DLD1 (cell line): Measurements from ENCODE around the gene USP5.

Experiments
- in situ Hi-C: cut with HindIII; loops from 2 replicates; pipeline ENCODE4 v1.10.0; 2017; ENCODE audit warnings: low sequenced_read_pairs

USP5 gene

DNA sequence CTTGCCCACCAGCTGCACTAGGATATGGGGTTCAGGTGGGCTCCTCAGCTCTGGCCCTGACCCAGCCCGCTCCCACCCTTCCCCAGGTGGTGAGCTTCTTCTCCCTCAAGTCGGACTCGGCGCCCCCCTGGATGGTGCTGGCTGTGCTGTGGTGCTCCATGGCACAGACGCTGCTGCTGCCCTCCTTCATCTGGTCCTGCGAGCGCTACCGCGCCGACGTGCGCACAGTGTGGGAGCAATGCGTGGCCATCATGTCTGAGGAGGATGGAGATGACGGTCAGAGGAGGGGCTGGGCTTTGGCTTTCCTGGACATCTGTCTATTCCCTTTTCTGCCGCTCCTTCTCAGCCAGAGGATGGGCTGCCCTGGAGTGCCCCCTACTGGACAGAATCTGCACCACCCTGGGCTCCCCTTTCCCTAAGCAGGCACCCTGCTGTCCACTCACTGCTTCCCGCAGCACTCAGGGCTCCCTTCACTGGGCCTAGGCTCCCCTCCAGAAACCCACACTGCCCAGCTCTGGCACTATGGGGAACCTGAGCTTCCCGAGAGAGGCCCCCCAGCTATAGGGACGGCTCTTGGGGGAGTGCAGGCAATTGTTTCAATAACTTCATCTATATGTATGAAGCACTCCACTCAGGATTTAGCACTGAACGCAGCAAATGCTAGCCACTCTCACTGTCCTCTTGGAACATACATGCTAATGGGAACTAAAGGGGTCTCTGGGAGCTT, 26.4 kb upstream of the USP5 start:
- in situ Hi-C loops: no loop called here

DNA sequence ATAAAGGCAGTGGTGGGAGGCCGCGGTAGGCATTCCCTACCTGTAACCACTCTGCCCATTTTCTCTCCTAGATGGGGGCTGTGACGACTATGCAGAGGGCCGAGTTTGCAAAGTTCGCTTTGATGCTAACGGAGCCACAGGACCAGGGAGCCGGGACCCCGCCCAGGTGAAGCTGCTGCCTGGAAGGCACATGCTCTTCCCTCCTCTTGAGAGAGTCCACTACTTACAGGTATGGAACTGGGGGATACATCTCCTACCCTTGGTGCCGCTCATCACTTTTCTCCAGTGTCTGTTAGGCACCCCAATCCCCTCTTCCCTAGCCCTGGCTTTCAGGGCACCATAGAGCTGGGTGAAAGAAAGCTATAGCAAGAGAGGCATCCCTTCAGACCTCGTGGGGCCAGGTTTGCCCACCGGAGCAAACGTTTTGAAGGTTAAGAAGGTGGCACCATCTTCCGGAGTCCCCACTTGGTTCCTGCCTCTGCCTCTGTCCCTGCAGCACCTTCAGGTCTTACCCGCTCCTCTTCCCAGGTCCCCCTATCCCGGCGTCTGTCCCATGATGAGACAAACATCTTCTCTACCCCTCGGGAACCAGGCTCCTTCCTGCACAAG, 25.7 kb upstream of the USP5 start:
- in situ Hi-C loops: no loop called here

DNA sequence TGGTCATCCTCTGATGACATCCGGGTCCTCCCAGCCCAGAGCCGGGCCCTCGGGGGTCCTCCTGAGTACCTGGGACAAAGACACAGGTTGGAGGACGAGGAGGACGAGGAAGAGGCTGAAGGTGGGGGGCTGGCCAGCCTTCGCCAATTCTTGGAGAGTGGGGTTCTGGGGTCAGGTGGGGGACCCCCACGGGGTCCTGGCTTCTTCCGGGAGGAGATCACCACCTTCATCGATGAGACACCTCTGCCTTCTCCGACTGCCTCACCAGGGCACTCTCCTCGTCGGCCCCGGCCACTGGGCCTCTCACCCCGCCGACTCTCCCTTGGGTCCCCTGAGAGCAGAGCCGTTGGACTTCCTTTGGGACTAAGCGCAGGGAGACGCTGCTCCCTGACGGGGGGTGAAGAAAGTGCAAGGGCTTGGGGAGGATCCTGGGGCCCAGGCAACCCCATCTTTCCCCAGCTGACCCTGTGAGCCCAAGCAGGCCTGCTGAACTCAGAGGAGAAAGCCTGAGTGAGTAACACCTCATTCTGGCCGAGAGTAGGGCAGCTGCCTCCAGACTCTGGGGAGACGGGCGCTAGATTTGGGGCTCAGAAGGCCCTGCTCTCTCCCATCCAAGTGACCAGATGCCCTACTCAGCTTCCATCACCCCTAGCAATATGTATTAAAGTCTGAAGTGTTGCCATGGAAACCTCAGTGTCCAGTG, 25.1 kb upstream of the USP5 start:
- in situ Hi-C loops: no loop called here

DNA sequence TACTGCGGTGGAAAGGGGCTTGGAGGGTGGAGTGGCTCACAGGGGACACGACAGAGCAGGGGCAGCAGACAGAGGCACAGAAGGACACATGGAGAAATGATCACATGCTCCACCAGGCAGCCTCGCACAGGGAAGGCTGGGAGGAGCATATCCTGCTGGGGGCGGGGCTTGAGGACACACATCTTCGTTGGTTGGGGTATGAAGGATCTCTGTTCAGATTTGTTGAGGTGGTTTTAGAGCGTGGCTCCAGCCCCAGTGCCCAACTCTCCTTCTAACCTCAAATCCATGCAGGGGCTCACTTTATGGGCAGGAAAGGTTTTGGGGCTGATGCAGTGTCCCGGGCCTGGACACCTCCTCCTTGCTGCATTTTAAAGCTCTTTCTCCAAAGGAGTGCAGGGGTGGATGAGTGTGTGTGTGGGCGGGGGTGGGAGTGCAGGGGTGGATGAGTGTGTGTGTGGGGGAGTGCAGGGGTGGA, 24.5 kb upstream of the USP5 start:
- in situ Hi-C loops: no loop called here

DNA sequence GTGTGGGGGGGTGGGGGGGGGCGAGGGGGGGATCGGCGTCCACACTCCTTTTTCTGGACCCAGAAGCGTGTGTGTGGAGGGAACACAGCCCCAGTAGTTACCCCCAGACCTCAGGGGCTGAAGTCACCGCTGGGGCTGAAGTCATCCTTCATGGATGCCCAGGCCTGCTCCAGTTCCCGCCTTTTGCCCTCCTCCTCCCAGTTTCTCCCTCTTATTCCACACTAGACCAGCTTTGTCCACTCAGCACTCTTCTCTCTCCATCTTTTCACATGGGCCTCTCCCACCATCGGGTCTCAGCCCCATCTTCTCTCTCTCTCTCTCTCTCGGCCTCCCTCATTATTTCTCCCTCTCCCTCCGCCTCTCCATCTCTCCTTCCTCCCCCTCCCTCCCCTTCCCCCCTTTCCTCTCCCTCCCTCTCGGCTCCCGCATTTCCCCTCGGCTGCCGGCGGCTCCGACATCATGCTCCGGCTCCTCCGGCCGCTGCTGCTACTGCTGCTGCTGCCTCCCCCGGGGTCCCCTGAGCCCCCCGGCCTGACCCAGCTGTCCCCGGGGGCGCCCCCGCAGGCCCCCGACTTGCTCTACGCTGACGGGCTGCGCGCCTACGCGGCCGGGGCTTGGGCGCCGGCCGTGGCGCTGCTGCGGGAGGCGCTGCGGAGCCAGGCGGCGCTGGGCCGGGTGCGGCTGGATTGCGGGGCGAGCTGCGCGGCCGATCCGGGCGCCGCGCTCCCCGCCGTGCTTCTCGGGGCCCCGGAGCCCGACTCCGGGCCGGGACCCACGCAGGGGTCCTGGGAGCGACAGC, 23.8 kb upstream of the USP5 start, which contains the start of gene P3H3:
Gene P3H3, plus strand, starts transcription at position 426 of the 799 bp plus-strand sequence. Its CDS starts 34 bp downstream, at position 460.
- in situ Hi-C loops: no loop called here

DNA sequence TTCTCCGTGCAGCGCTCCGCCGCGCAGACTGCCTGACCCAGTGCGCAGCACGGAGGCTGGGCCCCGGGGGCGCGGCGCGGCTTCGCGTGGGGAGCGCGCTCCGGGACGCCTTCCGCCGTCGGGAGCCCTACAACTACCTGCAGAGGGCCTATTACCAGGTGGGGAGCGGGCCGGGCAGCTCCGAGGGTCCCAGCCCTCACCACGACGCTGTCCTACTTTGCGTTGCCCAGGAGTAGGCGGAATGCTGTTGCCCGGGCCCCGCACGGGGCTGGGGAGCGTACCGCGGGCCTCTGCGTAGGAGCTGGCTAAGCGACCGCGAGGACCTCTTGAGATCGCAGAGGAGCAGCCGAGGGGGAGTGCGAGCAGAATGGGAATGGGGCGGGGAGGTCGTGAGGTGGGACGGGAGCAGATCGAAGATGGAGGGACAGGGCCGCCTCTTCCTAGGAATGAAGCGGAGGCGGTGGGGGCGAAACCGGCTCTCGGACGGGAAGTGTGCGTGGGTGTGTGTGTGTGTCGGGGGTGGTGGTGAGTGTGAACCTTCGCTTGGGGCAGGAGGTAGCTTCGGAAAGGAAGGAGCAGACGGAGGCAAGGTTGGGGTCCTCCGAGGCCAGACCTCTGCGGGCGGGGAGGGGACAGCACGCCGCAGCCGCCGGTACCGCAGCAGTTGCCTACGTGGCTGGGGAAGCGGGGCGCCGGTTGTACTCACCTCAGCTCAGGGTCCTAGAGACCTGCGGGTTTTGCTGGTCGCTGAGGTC, 23.0 kb upstream of the USP5 start:
- in situ Hi-C loops: no loop called here

DNA sequence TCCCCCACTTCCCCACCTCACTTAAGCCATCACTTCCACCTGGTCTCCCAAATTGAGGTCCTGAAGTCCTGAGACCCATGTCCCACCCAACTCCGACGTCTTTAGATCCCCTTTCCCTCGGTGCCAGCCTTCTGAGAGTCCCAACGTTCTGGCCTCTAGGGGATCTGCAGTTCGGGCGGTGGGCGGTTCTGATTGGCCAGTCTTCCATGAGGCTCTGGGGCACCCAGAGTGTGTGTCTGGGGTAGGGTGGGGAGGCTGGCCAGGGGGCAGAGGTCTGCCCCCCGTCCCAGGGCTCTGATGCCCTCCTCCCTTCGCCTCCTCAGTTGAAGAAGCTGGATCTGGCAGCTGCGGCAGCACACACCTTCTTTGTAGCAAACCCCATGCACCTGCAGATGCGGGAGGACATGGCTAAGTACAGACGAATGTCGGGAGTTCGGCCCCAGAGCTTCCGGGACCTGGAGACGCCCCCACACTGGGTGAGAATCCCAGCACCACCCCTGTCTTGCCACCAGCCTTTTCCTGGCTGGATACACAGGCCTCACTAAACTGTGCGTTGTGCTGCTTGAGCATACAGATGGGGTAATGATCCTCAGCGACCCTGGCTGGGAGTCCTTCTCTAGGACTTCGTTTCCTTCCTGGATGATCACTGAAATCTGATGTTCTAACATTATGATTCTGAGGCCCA, 22.3 kb upstream of the USP5 start:
- in situ Hi-C loops: no loop called here

DNA sequence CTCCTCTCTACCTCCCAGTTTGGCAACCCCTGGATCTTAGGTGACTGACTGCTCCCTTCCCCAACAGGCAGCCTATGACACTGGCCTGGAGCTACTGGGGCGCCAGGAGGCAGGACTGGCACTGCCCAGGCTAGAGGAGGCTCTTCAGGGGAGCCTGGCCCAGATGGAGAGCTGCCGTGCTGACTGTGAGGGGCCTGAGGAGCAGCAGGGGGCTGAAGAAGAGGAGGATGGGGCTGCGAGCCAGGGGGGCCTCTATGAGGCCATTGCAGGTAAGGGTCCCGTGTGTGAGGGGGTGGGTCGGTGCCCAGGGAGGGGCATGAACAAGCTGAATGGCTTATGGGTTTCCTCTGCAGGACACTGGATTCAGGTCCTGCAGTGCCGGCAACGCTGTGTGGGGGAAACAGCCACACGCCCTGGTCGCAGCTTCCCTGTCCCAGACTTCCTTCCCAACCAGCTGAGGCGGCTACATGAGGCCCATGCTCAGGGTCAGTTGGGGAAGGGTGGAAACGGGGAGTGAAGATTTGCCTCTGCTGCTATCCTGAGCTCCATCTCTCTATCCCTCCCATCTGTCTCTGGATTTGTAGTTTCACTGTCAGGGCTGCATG, 21.6 kb upstream of the USP5 start:
- in situ Hi-C loops: no loop called here

DNA sequence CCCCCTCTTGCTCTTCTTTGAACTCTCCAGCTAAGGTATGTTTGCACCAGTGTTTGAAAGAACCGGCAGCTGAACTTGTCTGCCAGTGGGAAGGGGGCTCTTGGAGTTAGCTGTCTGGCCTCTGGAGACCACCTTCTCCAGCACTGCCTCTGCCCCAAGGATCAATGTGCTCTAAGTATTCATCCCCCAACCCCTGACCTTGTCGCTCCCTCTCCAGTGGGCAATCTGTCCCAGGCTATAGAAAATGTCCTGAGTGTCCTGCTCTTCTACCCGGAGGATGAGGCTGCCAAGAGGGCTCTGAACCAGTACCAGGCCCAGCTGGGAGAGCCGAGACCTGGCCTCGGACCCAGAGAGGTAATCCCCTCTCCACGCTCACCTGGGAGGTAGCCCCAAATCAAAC, 21.0 kb upstream of the USP5 start:
- in situ Hi-C loops: no loop called here

DNA sequence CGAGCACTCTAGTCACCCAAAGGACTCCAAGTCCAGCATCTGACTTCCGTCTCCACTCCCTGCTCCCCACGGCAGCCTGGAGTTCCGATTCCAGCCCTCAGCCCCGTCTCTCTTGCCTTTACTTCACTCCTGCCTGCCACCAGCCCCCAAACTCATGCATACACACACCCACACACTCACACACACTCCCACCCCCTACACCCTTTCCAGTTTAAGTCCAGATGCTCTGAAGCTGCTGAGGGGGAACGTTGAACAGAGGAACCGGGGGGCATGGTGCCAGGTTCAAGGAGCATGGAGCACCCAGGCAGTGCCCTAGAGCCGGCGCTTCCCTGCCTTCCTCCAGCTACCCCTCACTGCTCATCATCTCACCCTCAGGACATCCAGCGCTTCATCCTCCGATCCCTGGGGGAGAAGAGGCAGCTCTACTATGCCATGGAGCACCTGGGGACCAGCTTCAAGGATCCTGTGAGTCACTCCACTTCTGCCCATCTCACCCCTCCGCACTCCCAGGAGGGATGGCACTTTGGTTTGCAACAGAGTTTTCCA, 20.4 kb upstream of the USP5 start:
- in situ Hi-C loops: no loop called here

DNA sequence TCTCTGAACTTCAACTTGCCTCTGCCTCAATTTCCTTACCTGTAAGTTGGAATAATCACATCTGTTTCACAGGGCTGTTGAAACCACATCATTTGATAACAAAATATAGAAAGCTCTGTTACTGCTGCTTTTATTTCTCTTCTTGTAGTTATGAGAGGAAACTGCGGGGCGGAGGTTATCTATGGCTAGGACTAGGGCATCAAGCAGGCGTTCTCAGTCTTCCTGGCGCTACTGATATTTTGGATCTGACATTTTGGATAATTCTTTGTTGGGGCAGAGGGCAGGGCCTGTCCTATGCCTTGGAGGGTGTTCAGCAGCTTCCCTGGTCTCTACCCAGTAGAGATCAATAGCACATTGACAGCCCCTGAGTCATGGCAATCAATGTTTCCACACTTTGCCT, 19.8 kb upstream of the USP5 start:
- in situ Hi-C loops: no loop called here

DNA sequence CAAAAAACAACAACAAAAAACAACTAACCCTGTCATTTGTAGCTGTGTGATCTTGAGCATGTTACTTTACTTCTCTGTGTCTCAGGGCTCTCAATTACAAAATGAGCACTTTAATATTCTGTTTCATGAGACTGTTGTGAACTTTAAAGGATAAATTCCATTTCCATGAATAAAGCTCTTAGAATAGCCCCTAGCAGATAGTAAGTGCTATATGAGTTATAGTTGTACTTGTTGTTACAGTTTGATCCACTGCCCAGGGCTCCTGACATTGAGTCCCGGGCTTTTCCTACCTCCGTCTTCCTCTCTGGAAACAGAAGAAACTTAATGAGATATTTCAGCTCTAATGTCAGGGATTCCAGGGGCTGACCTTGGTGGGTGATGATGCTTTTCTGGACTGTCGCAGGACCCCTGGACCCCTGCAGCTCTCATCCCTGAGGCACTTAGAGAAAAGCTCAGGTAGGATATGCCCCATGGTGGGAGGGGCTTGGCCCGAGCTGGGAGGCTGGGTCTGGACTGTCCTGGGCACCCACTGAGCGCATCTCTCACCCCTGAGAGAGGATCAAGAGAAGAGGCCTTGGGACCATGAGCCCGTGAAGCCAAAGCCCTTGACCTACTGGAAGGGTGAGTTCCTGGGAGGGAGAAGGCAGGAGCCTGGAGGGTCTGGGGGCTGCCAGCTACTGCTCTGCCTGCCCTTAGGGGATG, 18.6 kb upstream of the USP5 start:
- in situ Hi-C loops: no loop called here

DNA sequence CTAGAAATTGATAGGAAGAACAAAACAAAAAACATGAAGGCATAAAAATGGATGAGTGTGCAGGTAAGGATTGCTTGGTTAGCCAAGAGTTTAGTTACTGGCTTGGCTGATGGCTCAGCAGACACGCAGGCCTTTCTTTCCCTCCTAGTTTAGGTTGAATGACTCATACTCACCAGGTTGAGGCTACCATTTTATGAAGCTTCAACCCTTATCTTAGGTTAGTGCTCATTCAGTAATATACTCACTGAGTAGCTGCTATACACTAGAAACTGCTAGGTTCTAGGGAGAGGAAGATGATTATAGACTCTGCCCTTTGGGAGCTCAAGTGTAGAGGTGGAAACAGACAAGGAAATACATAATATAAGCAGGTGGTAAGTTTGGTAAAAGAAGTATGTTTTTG, 17.7 kb upstream of the USP5 start:
- in situ Hi-C loops: no loop called here

DNA sequence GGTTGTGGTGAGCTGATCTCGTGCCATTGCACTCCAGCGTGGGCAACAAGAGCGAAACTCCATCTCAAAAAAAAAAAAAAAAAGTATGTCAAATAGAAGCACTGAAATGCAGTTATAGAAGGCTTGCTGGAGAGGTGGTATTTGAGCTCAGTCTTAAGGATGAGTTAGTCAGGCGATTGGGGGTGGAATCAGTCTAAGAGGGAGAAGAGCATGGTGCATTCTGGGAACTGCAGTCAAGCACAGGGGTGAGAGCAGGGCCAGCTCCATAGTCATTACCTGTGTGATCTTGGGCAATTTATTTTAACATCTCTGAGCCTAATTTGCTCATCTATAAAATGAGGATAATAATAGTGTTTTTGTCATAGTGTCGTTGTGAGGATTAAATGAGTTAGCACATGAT, 17.1 kb upstream of the USP5 start:
- in situ Hi-C loops: no loop called here

DNA sequence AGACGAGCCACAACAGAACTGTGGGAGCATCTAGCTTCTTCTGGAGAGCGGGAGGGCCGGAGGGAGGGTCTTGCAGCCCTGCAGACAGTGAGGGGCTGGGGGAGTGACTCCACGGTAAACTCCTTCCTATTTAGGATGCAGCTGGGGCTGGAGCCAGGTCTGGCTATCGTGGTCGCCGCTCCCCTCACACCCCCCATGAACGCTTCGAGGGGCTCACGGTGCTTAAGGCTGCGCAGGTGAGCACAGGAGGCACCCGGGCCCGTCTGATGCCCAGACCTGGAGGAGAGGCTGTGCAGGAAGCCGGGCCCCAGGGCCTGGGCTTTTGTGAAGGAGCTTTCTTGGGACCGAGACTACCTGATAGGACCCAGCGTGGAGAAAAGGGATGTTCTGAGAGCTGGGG, 15.1 kb upstream of the USP5 start:
- in situ Hi-C loops: no loop called here

DNA sequence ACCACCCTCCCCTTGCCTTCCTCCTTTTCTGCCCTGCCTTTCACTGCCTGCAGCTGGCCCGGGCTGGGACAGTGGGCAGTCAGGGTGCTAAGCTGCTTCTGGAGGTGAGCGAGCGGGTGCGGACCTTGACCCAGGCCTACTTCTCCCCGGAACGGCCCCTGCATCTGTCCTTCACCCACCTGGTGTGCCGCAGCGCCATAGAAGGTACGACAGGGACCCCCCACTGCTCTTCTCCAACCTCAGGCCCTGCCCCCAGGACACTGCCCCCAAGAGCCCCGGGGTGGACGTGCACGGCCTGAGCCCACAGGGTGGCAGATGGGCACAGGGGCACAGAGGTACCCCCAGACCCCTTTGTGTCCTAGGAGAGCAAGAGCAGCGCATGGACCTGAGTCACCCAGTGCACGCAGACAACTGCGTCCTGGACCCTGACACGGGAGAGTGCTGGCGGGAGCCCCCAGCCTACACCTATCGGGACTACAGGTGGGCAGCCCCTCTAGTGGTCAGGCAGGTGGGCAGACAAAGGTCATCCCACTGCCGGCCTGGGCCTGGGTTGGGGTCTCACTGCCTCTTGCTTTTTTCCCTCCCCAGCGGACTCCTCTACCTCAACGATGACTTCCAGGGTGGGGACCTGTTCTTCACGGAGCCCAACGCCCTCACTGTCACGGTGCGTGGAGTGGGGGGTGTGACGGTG, 14.4 kb upstream of the USP5 start:
- in situ Hi-C loops: no loop called here

DNA sequence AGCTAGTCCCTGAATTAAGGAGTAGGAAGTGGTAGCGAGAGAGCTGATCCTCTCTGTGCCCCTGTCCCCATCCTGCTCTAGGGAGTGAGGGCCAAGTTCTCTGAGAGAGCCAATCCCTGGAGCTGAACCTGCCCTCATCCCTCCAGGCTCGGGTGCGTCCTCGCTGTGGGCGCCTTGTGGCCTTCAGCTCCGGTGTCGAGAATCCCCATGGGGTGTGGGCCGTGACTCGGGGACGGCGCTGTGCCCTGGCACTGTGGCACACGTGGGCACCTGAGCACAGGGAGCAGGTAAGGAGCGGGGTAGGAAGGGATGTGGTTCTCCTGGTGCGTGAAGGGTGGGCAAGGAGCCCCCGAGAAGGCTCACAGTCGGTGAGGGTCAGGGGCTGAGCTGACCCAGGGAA, 13.1 kb upstream of the USP5 start:
- in situ Hi-C loops: no loop called here
